IPS DF 6.9 (cell line): ENCODE measurements around the gene XPC.
A peak's percentile ranks its signal among the peaks of the same experiment; 100 is the strongest.
"Not testable (repeated sequence)": the region's sequence is repeated elsewhere in the genome, so short reads cannot be mapped to it uniquely, and the experiment has no call there.

ENCODE experiments used
- DNase-seq: peaks from one replicate; pipeline ENCODE4 v3.0.0-alpha.2; 2013; ENCODE audit warnings: low read depth, low spot score
- H3K27ac ChIP-seq: one replicate; pipeline ENCODE4 v1.5.1; 2013; ENCODE audit warnings: low read length, control low read depth
- H3K27me3 ChIP-seq: 2 replicates; pipeline ENCODE4 v1.6.1; 2013; ENCODE audit warnings: mild to moderate bottlenecking, low read length; ENCODE audit not compliant: control insufficient read depth, insufficient read depth
- H3K36me3 ChIP-seq: 2 replicates; pipeline ENCODE4 v1.6.1; 2013; ENCODE audit warnings: low read length; ENCODE audit not compliant: control insufficient read depth, insufficient read depth
- H3K4me1 ChIP-seq: 2 replicates; pipeline ENCODE4 v1.6.1; 2013; ENCODE audit warnings: low read length; ENCODE audit not compliant: control insufficient read depth, insufficient read depth
- H3K4me3 ChIP-seq: 2 replicates; pipeline ENCODE4 v1.5.1; 2013; ENCODE audit warnings: mild to moderate bottlenecking, low read length
- H3K9me3 ChIP-seq: 2 replicates; pipeline ENCODE4 v1.6.1; 2013; ENCODE audit warnings: low read length, inconsistent platforms; ENCODE audit not compliant: control insufficient read depth, insufficient read depth
- WGBS: extraction: QIAGEN DNeasy Blood & Tissue Kit; methylation state at CpG from one replicate; pipeline ENCODE4 v1.1.7; 2013; ENCODE audit warnings: mixed read lengths, missing lambda C conversion rate; ENCODE audit not compliant: insufficient read length, insufficient coverage; 5-methylcytosine and 5-hydroxymethylcytosine counted together

Gene XPC

GRCh38 chr3:14178247-14179113 lies at the start of gene XPC, which contains the start of gene LSM3:
Gene XPC, minus strand, starts transcription at chr3:14178601. Its CDS starts 33 bp downstream, at chr3:14178568.
Gene LSM3, plus strand, starts transcription at chr3:14178817. Its CDS starts 44 bp downstream, at chr3:14178861.
- no CpG with 5 or more reads among the region's 78 CpGs for WGBS
- no peak within 1 kb of the TSS for H3K27ac ChIP-seq
- H3K9me3 ChIP-seq: no peaks in the 10 kb centered on the region
- H3K4me1 ChIP-seq: no peaks in the 10 kb centered on the region
- DNase-seq: peak; percentile 88
- peak within 1 kb of the TSS; percentile 81 for H3K4me3 ChIP-seq
- no peaks in the 10 kb centered on the region; the same call in 1 of the 2 replicates for H3K36me3 ChIP-seq
- no peaks in the 10 kb centered on the region for H3K27me3 ChIP-seq

DNA sequence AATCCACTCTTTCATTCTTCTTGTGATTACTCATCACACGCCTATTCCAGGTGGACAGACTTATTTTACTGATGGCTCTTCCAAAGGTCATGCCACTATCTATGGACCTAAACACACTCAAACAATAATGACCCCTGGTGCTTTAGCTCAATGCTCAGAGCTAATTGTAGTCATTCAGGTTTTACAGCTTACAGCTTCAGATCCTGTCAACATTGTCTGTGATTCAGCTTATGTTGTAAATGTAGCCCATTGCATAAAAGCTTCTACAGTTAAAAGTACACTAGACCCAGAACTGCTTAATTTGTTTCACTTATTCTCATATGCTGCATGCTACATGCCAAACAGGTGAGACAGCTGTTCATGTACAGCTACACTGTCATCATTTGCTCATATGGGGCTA lies 49.5 kb upstream of the XPC start:
- no peaks in the 10 kb centered on the region for H3K4me1 ChIP-seq
- H3K27ac ChIP-seq: no peak overlapping the region
- H3K9me3 ChIP-seq: no peaks in the 10 kb centered on the region
- H3K36me3 ChIP-seq: no peaks in the 10 kb centered on the region
- DNase-seq: no peak
- no peak overlapping the region for H3K4me3 ChIP-seq
- no peaks in the 10 kb centered on the region for H3K27me3 ChIP-seq
- WGBS: no CpG with 5 or more reads among the region's 1 CpG

DNA sequence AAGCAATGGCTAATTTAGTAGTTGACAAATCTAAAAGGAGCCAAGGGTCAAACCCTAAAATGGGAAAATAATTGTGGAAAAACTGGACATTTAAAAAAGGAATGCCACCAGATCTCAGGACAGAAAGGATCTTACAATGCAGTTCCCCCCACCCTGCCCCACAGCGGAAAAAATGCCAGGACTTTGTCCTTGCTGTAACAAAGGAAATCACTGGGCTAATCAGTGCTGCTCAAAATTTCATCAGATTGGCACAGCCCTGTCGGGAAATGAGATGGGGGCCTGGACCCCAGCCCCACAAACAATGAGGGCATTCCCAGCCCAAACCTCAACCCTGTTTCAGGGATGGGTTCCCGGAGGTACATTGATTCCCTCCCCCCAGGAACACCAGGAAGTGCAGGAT lies 48.0 kb upstream of the XPC start:
- DNase-seq, H3K36me3 ChIP-seq, H3K27ac ChIP-seq, H3K27me3 ChIP-seq, H3K4me1 ChIP-seq, H3K4me3 ChIP-seq, H3K9me3 ChIP-seq: not testable (repeated sequence)
- no CpG with 5 or more reads among the region's 3 CpGs for WGBS

- Histone ChIP-seq H3K4me3 (no peak overlapping the region), H3K27ac (no peak overlapping the region), H3K27me3 (no peaks in the 10 kb centered on the region), H3K36me3 (no peaks in the 10 kb centered on the region), H3K4me1 (no peaks in the 10 kb centered on the region), H3K9me3 (no peaks in the 10 kb centered on the region)
- WGBS: no CpG with 5 or more reads among the region's 9 CpGs
- no peak for DNase-seq
Measured at GRCh38 chr3:14225421-14225820, 47.0 kb upstream of the XPC start.

DNA sequence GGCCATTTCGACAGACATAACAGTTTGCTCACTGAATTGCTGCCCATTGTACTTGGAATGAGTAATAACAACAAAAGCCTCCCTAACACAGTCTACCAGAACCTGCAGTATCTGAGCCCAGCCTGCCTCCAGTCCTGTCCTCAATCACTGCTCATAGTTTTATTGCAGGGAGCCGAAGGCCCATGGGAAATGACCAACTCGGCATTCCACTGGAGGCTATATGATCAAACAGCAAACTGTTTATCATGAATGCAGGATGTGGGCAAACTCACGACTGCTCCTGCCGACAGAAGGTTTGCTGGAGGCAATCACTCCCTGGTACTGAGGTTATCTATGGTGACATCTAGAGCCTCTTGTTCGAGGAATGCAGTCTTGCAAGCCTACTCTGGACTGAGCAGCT lies 46.5 kb upstream of the XPC start:
- Histone ChIP-seq H3K36me3 (no peaks in the 10 kb centered on the region), H3K27ac (no peak overlapping the region), H3K27me3 (no peaks in the 10 kb centered on the region), H3K9me3 (no peaks in the 10 kb centered on the region), H3K4me3 (no peak overlapping the region), H3K4me1 (no peaks in the 10 kb centered on the region)
- WGBS: no CpG with 5 or more reads among the region's 6 CpGs
- no peak for DNase-seq

DNA sequence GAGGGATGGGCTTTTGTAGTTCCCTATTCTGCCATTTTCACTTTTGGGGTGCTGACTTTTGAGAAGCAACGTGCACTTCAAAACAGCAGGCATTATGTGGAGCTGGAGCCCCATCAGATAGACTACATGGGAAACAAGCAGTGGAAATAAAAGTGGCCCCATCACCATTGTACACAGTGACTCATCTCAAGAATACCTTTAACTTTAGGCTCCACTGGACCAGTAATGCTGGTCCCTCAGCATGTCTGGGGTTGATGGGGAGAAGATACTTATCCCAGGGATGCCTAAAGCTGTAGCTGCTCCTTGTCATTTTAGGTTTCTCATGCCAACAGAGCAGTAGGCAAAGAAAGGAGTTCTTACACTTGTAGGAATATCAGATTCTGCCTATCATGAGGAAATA lies 45.2 kb upstream of the XPC start:
- no CpG with 5 or more reads among the region's 1 CpG for WGBS
- Histone ChIP-seq H3K9me3 (no peaks in the 10 kb centered on the region), H3K4me1 (no peaks in the 10 kb centered on the region), H3K4me3 (no peak overlapping the region), H3K27me3 (no peaks in the 10 kb centered on the region), H3K36me3 (no peaks in the 10 kb centered on the region), H3K27ac (no peak overlapping the region)
- no peak for DNase-seq

GRCh38 chr3:14222900-14223594 lies 44.6 kb upstream of the XPC start:
- no peak overlapping the region for H3K27ac ChIP-seq
- H3K9me3 ChIP-seq: no peaks in the 10 kb centered on the region
- H3K4me1 ChIP-seq: no peaks in the 10 kb centered on the region
- no CpG with 5 or more reads among the region's 3 CpGs for WGBS
- DNase-seq: no peak
- no peaks in the 10 kb centered on the region for H3K27me3 ChIP-seq
- H3K36me3 ChIP-seq: no peaks in the 10 kb centered on the region
- no peak overlapping the region for H3K4me3 ChIP-seq

DNA sequence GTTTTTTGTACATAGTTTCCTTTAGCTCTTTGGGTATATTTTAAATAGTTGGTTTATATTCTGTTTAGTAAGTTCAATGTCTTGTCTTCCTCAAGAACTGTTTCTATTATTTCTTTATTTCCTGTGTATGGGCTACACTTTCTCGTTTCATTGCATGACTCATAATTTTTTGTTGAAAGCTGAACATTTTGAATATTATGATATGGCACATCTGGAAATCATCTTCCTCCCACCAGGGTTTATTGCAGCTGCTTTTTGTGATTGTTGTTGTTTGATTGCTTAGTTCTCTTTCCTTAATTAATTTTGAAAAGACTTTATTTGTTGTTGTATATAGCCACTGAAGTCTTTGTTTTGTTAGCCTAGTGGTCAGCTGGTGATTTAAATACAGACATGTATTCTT lies 44.1 kb upstream of the XPC start:
- H3K4me1 ChIP-seq: no peaks in the 10 kb centered on the region
- no peak for DNase-seq
- WGBS: no CpG with 5 or more reads among the region's 1 CpG
- H3K27ac ChIP-seq: no peak overlapping the region
- H3K36me3 ChIP-seq: no peaks in the 10 kb centered on the region
- H3K27me3 ChIP-seq: no peaks in the 10 kb centered on the region
- H3K4me3 ChIP-seq: no peak overlapping the region
- no peaks in the 10 kb centered on the region for H3K9me3 ChIP-seq

DNA sequence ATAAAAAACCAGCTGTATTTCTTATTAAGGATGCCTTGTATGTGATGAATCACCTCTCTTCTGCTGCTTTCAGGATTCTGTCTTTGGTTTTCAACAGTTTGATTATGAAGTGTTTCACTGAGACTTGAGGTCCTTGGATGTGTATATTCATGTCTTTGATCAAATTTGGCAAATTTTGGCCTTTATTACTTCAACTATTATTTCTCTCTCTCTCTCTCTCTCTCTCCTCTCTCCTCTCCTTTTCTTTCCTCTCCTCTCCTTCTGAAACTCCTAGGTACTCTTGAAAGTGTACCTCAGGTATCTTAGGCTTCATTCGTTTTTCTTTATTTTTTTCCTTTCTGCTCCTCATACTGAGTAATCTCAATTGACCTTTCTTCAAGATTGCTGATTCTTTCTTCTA lies 43.5 kb upstream of the XPC start:
- Histone ChIP-seq H3K27ac (no peak overlapping the region), H3K4me1 (no peaks in the 10 kb centered on the region)

DNA sequence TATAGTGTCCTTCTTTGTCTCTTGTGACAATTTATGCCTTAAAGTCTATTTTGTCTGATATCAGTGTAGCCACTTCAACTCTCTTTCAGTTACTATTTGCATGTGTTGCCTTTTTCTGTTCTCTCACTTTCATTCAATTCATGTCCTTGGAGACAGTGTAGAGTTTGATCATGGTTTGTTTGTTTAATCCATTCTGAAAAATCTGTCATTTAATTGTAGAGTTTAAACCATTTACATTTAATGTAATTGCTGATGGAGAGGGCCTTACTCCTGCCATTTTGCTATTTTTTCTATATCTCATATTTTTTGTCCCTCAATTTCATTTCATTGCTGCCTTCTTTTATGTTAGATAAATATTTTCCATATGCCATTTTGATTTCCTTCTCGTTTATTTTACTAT lies 42.5 kb upstream of the XPC start:
- H3K9me3 ChIP-seq: no peaks in the 10 kb centered on the region
- no CpG with 5 or more reads among the region's 1 CpG for WGBS

More for the DNA sequence above, 43.5 kb upstream of the XPC start:
- no peaks in the 10 kb centered on the region for H3K9me3 ChIP-seq
- H3K27me3 ChIP-seq: no peaks in the 10 kb centered on the region
- no peak for DNase-seq
- WGBS: no CpG with 5 or more reads among the region's 1 CpG
- no peak overlapping the region for H3K4me3 ChIP-seq
- no peaks in the 10 kb centered on the region for H3K36me3 ChIP-seq

More for the DNA sequence above, 42.5 kb upstream of the XPC start:
- Histone ChIP-seq H3K4me3 (no peak overlapping the region), H3K27me3 (no peaks in the 10 kb centered on the region), H3K4me1 (no peaks in the 10 kb centered on the region), H3K36me3 (no peaks in the 10 kb centered on the region), H3K27ac (no peak overlapping the region)
- no peak for DNase-seq
